Upper lobe of right lung (tissue), 1 donor: Measurements from ENCODE around the gene ZCCHC17. TPM values are rescaled to one million over a fixed set of nuclear protein-coding genes. Genes with fewer than 3 reads are reported as not detected.

Source experiments
- ATAC-seq: fragments of 200-7000 bp; cut with Tn5 transposase; one replicate; pipeline ENCODE4 v1.9.1; 2020; ENCODE audit warnings: mild to moderate bottlenecking, moderate library complexity
- DNase-seq: peaks from one replicate; pipeline ENCODE4 v3.0.0-alpha.2; 2020
- H3K27ac ChIP-seq: fragments of 200-600 bp; one replicate; pipeline ENCODE4 v1.8.0; 2022
- H3K27me3 ChIP-seq: fragments of 200-600 bp; one replicate; pipeline ENCODE4 v1.8.0; 2022; ENCODE audit warnings: mild to moderate bottlenecking
- H3K36me3 ChIP-seq: fragments of 200-600 bp; one replicate; pipeline ENCODE4 v1.8.0; 2022
- H3K4me1 ChIP-seq: fragments of 200-600 bp; one replicate; pipeline ENCODE4 v1.8.0; 2022
- H3K4me3 ChIP-seq: fragments of 200-600 bp; one replicate; pipeline ENCODE4 v1.8.0; 2022; ENCODE audit warnings: mild to moderate bottlenecking
- H3K9me3 ChIP-seq: fragments of 200-600 bp; one replicate; pipeline ENCODE4 v1.8.0; 2022
- CTCF ChIP-seq: fragments of 200-600 bp; IDR thresholded peaks from one replicate; pipeline ENCODE4 v1.8.0; 2022; ENCODE audit warnings: antibody characterized with exemption
- intact Hi-C: fragments of 100-400 bp; cut with DNase I; formaldehyde crosslinking; loops from one replicate; pipeline ENCODE4 v1.11.0; 2022
- total RNA-seq: library from RNA; stranded (reverse); fragmentation: NEBNext Ultra II Directional; extraction: Animal tissue kit (Norgen Biotek cat#: 25700); gene quantifications from one replicate; pipeline ENCODE4 v1.2.1, GENCODE V29; 2021
- donor health status: DM: no; HTN: yes; CAD: no; lungs with severe emphysema.

Gene ZCCHC17
- total RNA-seq, 1 donor from 2014 or later: 16.0 TPM

GRCh38 chr1:31397360-31398095 lies 100.7 kb downstream of the ZCCHC17 start:
- TF ChIP-seq CTCF: no peak
- DNase-seq (no peak), ATAC-seq (no peak)
- H3K36me3 ChIP-seq: no peaks in the 10 kb centered on the region
- no peaks in the 10 kb centered on the region for H3K9me3 ChIP-seq
- no peak overlapping the region for H3K27ac ChIP-seq
- no peak overlapping the region for H3K4me3 ChIP-seq
- no peaks in the 10 kb centered on the region for H3K27me3 ChIP-seq
- peaks cover 11% of the 10 kb centered on the region for H3K4me1 ChIP-seq
- intact Hi-C loops: no loop called here

- DNase-seq (no peak), ATAC-seq (no peak)
- H3K4me3 ChIP-seq: no peak overlapping the region
- no peak overlapping the region for H3K27ac ChIP-seq
- no peaks in the 10 kb centered on the region for H3K36me3 ChIP-seq
- peaks cover 11% of the 10 kb centered on the region for H3K4me1 ChIP-seq
- intact Hi-C loops: no loop called here
- TF ChIP-seq CTCF: no peak
- no peaks in the 10 kb centered on the region for H3K9me3 ChIP-seq
- H3K27me3 ChIP-seq: no peaks in the 10 kb centered on the region
These were observed 101.4 kb downstream of the ZCCHC17 start for GRCh38 chr1:31398246-31398645.

GRCh38 chr1:31399976-31400375 lies 103.1 kb downstream of the ZCCHC17 start:
- H3K27ac ChIP-seq: no peak overlapping the region
- TF ChIP-seq CTCF: no peak
- peaks cover 3% of the 10 kb centered on the region for H3K4me1 ChIP-seq
- no peaks in the 10 kb centered on the region for H3K27me3 ChIP-seq
- ATAC-seq (no peak), DNase-seq (no peak)
- no peak overlapping the region for H3K4me3 ChIP-seq
- intact Hi-C loops: no loop called here
- H3K9me3 ChIP-seq: no peaks in the 10 kb centered on the region
- H3K36me3 ChIP-seq: no peaks in the 10 kb centered on the region

GRCh38 chr1:31400393-31400792 lies 103.6 kb downstream of the ZCCHC17 start:
- TF ChIP-seq CTCF: no peak
- DNase-seq (no peak), ATAC-seq (peak; percentile 64)

GRCh38 chr1:31401241-31401640 lies 104.4 kb downstream of the ZCCHC17 start:
- no peaks in the 10 kb centered on the region for H3K27me3 ChIP-seq
- DNase-seq (no peak), ATAC-seq (no peak)
- H3K27ac ChIP-seq: no peak overlapping the region
- H3K9me3 ChIP-seq: no peaks in the 10 kb centered on the region
- intact Hi-C loops: no loop called here
- no peaks in the 10 kb centered on the region for H3K36me3 ChIP-seq
- no peaks in the 10 kb centered on the region for H3K4me1 ChIP-seq
- TF ChIP-seq CTCF: no peak
- no peak overlapping the region for H3K4me3 ChIP-seq

More at GRCh38 chr1:31400393-31400792, 103.6 kb downstream of the ZCCHC17 start:
- Histone ChIP-seq H3K9me3 (no peaks in the 10 kb centered on the region), H3K36me3 (no peaks in the 10 kb centered on the region), H3K27ac (no peak overlapping the region), H3K4me3 (no peak overlapping the region), H3K4me1 (no peaks in the 10 kb centered on the region), H3K27me3 (no peaks in the 10 kb centered on the region)
- intact Hi-C loops: no loop called here
